ENCODE measurements around the gene MOSPD3.

DNA sequence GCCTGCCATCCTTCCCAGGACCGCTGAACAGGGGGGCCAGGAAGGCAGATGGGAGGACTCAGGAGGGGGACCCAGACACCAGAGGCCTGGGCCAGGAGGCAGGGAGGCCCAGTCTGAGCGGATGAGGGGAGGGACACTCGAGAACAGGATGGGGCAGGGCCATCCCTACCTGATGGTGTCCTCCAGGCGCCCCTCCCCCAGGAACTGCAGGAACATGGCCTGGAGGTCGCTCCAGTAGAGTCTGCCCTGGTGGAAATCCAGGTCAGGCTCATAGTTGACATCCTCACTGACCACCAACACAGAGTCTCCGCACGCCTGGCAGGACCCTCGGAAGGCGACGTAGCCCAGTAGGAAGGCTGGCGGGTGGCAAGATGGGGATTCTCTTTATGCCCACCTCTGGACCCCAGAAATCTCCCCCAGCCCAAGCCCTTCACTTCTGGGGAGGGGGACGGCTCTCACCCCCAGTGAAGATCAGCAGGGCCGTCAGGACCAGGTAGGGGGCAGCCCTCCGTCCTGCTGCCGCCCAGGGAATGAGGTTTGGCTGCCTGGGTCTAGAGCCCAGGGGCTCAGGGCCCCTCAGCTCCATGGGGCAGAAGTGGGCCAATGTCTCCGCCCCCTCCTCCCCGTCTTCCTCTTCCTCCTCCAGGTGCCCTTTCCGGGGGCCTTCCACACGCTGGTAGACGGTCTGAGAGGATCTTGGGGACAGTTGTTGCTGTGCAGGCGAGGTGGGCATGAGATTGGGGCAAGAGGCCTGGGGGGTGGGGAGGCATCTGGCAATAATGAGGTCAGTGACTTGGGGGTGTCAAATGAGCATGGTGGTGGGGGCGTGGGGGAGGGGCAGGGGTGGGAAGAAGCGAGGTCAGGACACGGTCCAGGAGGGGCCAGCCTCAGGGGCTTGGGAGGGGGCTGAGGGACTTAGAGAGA is 28.4 kb downstream of the MOSPD3 start:
- TF ChIP-seq, protein P1, sequence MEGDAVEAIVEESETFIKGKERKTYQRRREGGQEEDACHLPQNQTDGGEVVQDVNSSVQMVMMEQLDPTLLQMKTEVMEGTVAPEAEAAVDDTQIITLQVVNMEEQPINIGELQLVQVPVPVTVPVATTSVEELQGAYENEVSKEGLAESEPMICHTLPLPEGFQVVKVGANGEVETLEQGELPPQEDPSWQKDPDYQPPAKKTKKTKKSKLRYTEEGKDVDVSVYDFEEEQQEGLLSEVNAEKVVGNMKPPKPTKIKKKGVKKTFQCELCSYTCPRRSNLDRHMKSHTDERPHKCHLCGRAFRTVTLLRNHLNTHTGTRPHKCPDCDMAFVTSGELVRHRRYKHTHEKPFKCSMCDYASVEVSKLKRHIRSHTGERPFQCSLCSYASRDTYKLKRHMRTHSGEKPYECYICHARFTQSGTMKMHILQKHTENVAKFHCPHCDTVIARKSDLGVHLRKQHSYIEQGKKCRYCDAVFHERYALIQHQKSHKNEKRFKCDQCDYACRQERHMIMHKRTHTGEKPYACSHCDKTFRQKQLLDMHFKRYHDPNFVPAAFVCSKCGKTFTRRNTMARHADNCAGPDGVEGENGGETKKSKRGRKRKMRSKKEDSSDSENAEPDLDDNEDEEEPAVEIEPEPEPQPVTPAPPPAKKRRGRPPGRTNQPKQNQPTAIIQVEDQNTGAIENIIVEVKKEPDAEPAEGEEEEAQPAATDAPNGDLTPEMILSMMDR (IDR thresholded peaks at IDR 0.05; ENCODE audit: low read depth, low read length, poor library complexity, severe bottlenecking): no peak
- no peak for TF ChIP-seq EZH2phosphoT487 (IDR thresholded peaks at IDR 0.05; ENCODE audit: borderline replicate concordance, low read length)
